ENCODE results near the gene SELENOP.
"Not testable (repeated sequence)": the region's sequence is repeated elsewhere in the genome, so short reads cannot be mapped to it uniquely, and the experiment has no call there.

Gene SELENOP, protein sequence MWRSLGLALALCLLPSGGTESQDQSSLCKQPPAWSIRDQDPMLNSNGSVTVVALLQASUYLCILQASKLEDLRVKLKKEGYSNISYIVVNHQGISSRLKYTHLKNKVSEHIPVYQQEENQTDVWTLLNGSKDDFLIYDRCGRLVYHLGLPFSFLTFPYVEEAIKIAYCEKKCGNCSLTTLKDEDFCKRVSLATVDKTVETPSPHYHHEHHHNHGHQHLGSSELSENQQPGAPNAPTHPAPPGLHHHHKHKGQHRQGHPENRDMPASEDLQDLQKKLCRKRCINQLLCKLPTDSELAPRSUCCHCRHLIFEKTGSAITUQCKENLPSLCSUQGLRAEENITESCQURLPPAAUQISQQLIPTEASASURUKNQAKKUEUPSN

GRCh38 chr5:42811591-42812446 lies at the start of gene SELENOP:
SELENOP (minus strand) TSS chr5:42811892; CDS start chr5:42808353, 3,539 bp downstream.
- DNase-seq: no peak

- DNase-seq: no peak
Observed at GRCh38 chr5:42858687-42859086, 47.0 kb upstream of the SELENOP start.

GRCh38 chr5:42858031-42858643 lies 46.4 kb upstream of the SELENOP start:
- DNase-seq: no peak

GRCh38 chr5:42855811-42856210 lies 44.1 kb upstream of the SELENOP start:
- DNase-seq: no peak

GRCh38 chr5:42855386-42855785 lies 43.7 kb upstream of the SELENOP start:
- no peak for DNase-seq

DNA sequence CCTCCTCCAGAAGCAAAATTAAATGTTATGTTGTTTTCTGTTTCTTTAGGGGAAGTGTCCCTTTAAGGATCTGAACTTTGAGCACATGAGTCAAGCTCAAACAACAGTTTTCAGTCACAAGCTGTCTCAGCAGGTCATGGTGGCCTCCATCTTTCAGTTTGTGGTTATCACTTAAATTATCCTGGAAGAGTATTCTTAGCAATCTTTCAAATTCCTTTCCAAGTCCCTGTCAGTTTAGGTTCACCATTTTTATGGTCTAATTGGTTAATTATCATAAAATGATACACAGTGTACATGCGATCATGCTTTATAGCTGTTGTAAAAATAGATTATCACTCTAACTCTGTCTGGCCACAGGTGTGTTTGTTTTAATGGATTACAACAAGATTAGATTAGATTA lies 43.1 kb upstream of the SELENOP start:
- DNase-seq: no peak

DNA sequence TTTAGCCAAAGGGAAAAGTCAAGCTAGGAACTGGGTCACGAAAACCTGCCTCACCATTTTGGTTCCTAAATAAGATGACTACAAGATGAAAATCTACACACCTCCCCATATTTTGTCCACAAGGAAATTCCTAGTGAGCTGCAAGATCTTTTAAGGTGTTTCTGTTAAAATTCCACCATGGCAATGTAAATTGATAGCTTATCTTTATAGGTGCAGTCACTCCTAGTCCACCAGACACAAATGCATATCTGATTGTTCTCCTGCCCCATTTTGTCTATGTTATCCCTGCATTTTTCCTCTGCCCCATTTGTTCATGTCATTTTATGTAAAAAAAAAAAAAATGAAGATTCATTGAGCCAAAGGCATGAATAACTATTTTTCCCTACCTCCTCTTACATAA lies 41.1 kb upstream of the SELENOP start:
- no peak for DNase-seq

DNA sequence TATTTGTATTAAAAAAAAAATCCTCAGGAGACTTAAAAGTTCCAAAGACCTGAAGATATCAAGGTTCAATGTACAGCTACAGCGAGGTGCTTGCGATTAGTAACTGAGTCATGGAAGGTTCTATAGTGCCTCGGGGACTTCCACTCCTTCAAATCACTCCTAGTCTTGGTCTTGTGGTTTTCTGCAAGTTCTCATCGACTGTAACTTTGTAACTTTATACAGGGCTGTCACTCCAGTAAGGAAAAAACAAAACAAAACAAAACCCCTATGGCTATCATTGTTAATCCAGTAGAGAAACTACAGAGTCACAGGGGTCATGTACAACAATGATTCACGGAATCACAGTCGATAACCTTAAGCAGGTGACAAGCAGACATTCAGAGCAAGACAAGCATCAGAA lies 39.8 kb upstream of the SELENOP start:
- DNase-seq: no peak

DNA sequence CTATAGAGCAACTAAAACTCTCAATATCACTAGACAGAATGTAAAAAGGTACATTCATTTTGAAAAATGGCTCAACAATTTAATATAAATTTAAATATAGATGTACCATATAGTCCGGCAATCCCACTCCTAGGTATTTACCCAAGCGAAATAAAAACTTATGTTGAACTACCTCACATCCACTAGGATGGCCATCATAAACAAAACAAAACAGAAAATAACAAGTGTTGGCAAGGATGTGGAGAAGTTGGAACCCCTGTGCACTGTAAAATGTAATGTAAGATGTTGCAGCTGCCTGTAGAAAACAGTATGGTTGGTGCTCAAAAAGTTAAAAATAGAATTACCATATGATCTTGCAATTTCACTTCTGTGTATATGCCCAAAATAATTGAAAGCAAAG lies 36.9 kb upstream of the SELENOP start:
- DNase-seq: no peak

DNA sequence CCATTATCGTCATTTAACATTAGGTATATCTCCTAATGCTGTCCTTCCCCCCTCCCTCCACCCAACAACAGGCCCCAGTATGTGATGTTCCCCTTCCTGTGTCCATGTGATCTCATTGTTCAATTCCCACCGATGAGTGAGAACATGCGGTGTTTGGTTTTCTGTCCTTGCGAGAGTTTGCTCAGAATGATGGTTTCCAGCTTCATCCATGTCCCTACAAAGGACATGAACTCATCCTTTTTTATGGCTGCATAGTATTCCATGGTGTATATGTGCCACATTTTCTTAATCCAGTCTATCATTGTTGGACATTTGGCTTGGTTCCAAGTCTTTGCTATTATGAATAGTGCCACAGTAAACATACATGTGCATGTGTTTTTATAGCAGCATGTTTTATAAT lies 32.7 kb upstream of the SELENOP start:
- not testable (repeated sequence) for DNase-seq

DNA sequence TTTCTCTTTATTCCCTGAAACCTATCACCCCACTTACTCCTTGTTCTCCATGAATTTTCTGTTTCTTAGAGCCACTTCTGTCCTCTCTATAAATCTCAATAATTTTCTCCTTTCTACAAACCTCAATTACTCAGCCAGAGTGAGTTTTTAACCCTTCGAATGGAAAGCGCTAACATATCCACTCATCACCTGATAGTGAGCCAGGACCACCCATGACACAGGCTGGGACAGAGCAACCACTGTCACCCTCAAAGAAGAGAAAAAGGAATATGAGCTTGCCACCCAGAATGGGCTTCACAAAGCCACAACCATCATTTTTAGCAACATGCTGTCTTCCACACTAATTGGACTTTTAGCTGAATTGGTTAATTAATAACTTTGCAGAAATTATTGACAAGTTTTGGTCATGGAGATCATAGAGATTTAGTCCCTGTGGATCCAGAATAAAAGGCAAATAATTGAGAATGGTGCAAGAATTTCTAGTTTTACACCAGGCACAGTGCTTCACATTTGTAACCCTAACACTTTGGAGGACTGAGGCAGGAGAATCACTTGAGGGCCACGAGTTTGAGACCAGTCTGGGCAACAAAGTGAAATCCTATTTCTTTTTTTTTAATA lies 32.1 kb upstream of the SELENOP start:
- DNase-seq: no peak

- no peak for DNase-seq
Observed at GRCh38 chr5:42842921-42843641, 31.4 kb upstream of the SELENOP start.

DNA sequence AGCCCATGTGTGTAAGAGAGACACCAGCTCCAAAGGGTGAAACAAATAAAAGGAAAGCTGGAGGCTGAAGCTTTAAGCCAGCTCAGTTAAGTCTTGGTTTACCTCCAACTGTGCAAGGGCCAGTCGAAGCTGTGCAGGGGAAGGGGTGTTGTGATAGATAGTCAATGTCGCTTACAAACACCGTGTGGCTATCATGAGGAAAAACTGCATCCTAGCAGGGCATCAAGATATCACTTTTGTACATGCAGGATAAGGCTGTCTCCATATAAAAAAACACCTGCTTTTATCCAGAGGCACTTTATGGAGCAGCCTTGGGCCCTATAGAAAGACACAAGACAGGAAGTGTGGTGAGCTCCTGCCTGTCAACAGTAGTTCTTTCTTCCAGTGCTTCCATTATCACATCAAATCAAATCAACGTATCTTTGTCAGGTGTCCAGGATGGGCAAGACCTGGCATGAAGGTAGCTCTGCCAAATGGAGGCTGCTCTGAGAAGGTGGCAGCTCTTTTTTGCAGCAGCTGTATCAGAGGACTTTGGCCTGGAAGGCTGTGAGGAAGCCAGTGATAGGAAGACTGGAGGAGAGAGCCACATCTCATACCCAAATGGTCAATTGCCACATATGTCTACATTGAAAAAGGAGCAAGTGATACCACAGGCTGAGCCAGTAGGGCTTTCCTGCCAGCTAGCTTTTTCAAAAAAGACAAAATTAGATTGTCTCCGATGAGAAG lies 29.3 kb upstream of the SELENOP start:
- no peak for DNase-seq

- no peak for DNase-seq
Observed at GRCh38 chr5:42840269-42840668, 28.6 kb upstream of the SELENOP start.

DNA sequence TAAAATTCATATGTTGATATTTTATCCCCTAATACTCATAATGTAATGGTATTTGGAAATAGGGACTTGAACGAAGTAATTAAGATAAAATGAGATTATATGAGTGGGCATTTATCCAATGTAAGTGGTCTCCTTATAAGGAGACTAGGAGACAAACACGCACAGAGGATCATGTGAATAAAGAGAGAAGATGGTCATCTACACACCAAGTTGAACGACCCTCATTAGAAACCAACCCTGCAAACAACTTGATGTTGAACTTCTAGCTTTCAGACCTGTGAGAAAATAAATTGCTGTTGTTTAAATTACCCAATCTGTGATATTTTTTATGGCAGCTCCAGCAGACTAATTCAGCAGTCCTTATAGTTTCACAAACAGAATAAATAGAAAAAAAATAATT lies 27.5 kb upstream of the SELENOP start:
- no peak for DNase-seq

- DNase-seq: no peak
Observed at GRCh38 chr5:42837601-42838000, 25.9 kb upstream of the SELENOP start.

GRCh38 chr5:42836070-42836769 lies 24.5 kb upstream of the SELENOP start:
- no peak for DNase-seq

DNA sequence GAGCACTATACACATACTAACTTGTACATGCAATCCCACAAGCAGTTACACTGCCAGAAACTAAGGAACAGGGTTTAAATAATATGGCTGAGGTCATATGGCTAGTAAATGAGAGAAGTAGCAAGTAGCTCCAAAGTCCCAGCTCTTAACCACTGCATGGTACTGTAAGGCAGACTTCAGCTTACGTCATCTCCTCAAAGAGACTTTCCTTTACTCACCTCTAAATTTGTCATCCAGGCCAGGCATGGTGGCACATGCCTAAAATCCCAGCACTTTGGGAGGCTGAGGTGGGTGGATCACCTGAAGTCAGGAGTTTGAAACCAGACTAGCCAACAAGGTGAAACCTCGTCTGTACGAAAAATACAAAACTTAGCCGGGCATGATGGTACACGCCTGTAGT lies 20.4 kb upstream of the SELENOP start:
- DNase-seq: no peak

DNA sequence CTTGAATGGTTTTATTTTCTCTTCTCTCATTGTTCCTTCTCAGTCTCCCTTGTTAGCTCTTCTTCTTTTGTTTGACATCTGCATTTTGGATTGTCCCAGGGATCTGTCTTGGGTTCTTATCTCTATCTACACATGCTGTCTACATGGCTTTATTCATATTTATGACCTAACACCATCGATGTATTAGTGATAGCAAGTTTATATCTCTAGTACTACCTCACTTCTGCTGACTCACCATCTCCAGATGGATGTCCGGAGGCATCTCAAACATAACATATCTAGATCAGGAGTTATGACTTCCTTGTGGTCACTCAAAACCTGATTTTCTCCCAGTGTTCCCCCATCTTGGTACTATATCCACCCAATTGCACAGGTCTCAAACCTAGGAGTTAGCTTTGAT lies 19.2 kb upstream of the SELENOP start:
- DNase-seq: no peak

DNA sequence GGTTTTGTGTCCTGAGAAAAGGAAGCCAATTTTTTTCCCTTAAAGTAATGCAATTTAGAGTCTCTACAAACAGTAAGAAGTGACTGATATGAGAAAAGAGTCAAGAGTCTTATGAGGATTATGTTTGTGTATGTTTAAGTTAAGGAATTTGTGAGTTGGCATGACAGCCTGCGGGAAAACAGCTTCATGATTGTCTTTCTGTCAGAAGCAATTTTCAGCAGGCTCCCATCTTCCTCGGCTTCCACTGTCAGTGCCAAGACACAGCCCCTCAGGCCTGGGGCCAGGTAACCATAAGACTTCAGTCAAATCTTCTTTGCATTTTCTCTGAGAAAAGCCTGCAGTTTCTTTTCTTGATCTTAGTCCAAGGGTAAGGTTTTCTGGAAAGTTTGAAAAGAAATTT lies 17.0 kb upstream of the SELENOP start:
- no peak for DNase-seq

Data from activated CD4-positive, alpha-beta T cell treated with anti-CD3 and anti-CD28 coated beads for 1 hour (primary cell).